AG09309 (cell line): ENCODE results near the gene CTIF.

Experiments
- DNase-seq: peaks from one replicate; pipeline ENCODE4 v3.0.0-alpha.2; 2010; ENCODE audit warnings: low read depth
- H3K4me3 ChIP-seq: 2 replicates; pipeline ENCODE4 v1.5.1; 2011; ENCODE audit warnings: mild to moderate bottlenecking, low read depth, low read length, moderate library complexity; ENCODE audit not compliant: control insufficient read depth
- TF ChIP-seq, protein P1 (sequence below): IDR thresholded peaks from 2 replicates; pipeline ENCODE4 v1.5.1; 2011; ENCODE audit warnings: mild to moderate bottlenecking, low read depth, low read length, inconsistent platforms; ENCODE audit not compliant: insufficient read depth, control insufficient read depth; ENCODE audit errors: missing control alignments

CTIF gene

DNA sequence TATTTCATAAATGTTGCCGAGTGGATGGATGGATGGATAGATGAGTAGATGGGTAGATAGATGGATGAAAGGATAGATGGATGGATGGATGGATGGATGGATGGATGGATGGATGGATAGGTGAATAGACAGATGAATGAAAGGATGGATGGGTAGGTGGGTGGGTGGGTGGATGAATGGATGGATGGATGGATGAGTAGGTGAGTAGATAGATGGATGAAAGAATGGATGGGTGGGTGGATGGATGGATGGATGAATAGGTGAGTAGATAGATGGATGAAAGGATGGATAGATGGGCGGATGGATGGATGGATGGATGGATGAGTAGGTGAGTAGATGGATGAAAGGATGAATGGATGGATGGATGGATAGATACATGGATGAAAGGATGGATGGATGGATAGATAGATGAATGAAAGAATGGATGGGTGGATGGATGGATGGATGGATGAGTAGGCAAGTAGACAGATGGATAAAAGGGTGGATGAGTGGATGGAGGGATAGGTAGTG, 307.6 kb downstream of the CTIF start:
- TF ChIP-seq, protein P1, sequence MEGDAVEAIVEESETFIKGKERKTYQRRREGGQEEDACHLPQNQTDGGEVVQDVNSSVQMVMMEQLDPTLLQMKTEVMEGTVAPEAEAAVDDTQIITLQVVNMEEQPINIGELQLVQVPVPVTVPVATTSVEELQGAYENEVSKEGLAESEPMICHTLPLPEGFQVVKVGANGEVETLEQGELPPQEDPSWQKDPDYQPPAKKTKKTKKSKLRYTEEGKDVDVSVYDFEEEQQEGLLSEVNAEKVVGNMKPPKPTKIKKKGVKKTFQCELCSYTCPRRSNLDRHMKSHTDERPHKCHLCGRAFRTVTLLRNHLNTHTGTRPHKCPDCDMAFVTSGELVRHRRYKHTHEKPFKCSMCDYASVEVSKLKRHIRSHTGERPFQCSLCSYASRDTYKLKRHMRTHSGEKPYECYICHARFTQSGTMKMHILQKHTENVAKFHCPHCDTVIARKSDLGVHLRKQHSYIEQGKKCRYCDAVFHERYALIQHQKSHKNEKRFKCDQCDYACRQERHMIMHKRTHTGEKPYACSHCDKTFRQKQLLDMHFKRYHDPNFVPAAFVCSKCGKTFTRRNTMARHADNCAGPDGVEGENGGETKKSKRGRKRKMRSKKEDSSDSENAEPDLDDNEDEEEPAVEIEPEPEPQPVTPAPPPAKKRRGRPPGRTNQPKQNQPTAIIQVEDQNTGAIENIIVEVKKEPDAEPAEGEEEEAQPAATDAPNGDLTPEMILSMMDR = no peak
- no peak for DNase-seq
- no peak overlapping the region for H3K4me3 ChIP-seq

DNA sequence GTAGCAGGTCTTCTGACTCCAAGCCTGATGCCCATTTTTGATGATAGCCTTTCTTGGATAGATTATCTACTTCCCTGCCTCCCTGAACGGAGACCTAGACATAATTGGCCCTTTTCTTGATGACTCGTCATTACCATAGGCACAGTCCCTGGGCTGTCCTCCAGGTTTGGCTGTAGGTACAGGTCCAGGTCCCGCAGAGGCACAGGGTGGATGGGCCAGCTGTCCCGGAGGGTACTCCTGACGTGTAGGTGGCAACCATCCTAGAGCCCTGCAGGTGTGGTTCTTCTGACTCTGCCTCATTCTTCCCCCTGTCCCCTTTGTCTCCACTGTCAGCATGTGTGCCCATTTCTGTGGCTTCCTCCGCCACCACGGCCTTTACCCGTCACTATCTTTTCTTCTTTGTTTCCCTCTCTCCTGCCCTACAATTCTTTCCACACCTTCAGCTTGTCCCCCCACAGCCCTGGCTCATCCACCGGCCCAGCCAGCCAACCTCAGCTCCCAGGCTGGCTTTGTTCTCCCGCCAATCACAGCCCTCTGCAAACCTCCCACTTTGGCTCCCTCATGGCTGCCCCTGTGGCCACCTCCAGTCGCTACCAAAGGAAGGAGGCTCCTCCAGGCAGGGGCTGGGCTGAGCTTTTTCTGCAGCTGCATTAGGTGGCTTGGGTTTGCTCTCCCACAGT, 309.1 kb downstream of the CTIF start:
- no peak for DNase-seq
- no peak overlapping the region for H3K4me3 ChIP-seq
- TF ChIP-seq, protein P1 = no peak

DNA sequence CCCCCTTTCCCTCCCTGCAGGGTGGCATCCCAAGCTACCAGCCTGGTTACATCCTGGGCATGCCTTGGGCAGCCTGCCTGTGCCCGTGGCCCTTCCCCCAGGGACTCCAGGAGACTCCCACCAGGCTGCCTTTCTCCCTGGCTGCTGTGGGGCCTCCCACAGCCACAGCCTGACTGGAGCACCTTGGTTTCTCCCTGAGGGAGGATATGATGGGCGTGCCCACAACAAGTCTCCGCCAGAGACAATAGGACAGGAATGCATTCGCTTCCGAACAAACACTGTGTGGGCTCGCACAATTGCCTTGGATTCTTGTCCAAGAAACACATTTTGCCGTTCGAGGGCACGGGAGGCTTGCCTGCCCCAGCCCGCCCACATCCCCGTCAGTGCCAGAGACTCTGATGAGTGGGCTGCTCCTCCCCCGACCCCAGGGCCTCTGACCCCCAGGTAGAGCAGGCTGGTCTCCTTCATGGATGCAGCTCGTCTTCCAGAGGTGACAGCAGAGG, 309.9 kb downstream of the CTIF start:
- no peak overlapping the region for H3K4me3 ChIP-seq
- TF ChIP-seq, protein P1 = no peak
- DNase-seq = no peak

DNA sequence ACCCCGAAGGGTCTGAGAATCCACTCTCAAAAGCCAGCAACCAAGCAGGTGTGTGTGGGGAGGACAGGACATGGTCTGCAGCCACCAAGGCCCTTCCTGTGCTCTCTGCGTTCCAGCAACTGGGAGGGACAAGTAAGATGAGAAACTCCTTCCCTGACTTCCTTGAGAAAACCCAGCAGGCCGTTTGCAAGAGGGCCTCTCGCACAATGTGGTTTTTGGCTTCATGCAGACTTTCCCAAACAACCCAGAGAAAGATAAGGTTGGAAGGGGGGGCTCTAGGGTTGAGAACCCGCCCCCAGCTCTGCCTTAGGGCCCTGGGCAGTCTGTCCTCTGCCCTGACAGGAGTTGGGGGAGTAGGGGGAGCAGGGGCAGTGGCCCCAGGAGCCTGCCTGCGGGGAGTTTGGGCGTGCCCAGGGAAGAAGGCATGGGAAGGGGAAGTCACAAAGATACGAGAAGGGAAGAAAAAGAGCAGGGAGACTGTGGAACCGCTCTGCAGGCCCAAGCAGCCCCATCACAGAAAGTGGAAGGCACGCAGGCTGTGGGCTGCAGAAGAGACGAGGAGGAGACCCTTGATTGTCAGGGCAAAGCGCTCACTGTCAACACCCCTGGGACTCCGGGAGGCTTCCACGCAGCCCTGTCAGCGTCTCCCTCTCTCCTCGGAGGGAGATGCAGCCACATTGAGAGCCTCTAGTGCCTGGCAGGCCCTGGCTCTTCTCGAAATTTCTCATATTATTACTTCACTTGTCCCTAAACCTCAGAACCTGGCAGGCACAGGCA, 312.2 kb downstream of the CTIF start:
- TF ChIP-seq, protein P1 = no peak
- no peak for DNase-seq
- H3K4me3 ChIP-seq = no peak overlapping the region

DNA sequence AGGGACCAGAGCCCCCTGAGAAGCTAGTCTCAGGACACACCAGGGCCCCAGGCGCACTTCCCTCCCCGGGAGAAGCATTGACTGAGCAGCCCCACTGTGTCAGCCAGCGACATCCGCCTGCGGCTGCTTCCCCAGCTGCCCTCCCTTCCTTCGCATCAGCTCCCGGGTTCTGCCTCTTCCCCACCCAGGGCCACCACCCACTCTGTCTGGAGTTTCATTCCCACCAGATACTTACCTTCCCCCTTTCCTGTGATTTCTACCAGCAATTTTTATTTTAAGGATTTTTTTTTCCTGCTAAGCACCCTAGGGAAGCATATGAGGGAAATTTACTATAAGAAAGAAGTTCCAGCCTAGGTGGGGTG, 312.7 kb downstream of the CTIF start:
- DNase-seq = no peak
- no peak overlapping the region for H3K4me3 ChIP-seq
- TF ChIP-seq, protein P1 = no peak

DNA sequence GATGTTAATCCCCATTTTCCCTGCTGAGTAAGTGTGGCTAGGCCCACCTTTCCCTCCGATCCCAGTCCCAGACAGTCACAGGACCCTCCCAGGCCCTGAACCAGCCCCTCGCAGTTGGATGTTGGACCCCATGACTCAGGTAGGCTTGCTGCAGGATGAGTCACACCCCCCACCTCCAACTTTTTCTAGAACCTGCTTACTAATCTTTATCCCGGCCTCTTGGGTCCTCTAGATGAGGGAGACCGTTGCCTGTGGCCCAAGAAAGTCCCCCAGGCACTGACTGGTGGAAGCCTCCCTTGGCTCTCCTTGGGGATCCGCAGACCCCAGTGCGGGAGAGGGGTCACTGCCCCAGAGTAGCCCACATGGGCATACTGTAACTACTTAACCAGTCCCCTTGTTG, 313.5 kb downstream of the CTIF start:
- TF ChIP-seq, protein P1 = no peak
- no peak overlapping the region for H3K4me3 ChIP-seq
- no peak for DNase-seq
